Activated T-helper 1 cell treated with anti-CD3 and anti-CD28 coated beads, Interleukin-12 subunit alpha, Interleukin-12 subunit beta, Interleukin-2, Interleukin-4 antibody, amounts not matched to agents 30 ng/mL and 10 ng/mL and 1 ng/mL, durations not matched to agents 14 hours and 24 hours and 36 hours (primary cell): ENCODE results near the gene KPNA3. TPM values are rescaled to one million over a fixed set of nuclear protein-coding genes. Genes with fewer than 3 reads are reported as not detected.
"Not testable (repeated sequence)": the region's sequence is repeated elsewhere in the genome, so short reads cannot be mapped to it uniquely, and the experiment has no call there.

Experiments
- DNase-seq: peaks from one replicate; pipeline ENCODE4 v3.0.0; 2021; ENCODE audit warnings: low spot score
- H3K27ac Mint-ChIP-seq: one replicate; pipeline ENCODE4 v1.8.0; 2021; ENCODE audit warnings: mild to moderate bottlenecking, mixed read lengths
- H3K27me3 Mint-ChIP-seq: one replicate; pipeline ENCODE4 v1.8.0; 2022; ENCODE audit warnings: mild to moderate bottlenecking, moderate library complexity, mixed read lengths; ENCODE audit not compliant: insufficient read depth
- H3K36me3 Mint-ChIP-seq: one replicate; pipeline ENCODE4 v1.8.0; 2021; ENCODE audit warnings: low read depth, mixed read lengths
- H3K4me1 Mint-ChIP-seq: one replicate; pipeline ENCODE4 v1.8.0; 2021; ENCODE audit warnings: low read depth, mixed read lengths
- H3K4me3 Mint-ChIP-seq: one replicate; pipeline ENCODE4 v1.8.0; 2021; ENCODE audit warnings: mild to moderate bottlenecking, moderate library complexity, mixed read lengths
- H3K9me3 Mint-ChIP-seq: one replicate; pipeline ENCODE4 v1.8.0; 2021; ENCODE audit warnings: mixed read lengths
- intact Hi-C: fragments of 100-400 bp; cut with micrococcal nuclease; formaldehyde crosslinking; loops from one replicate; pipeline ENCODE4 v1.15.1; 2024
- total RNA-seq: library from RNA; stranded (reverse); gene quantifications from 2 replicates; pipeline ENCODE4 v1.2.3, GENCODE V29; 2022

The KPNA3 gene
- total RNA-seq, 1 donor from 2014 or later = 55.0 TPM

DNA sequence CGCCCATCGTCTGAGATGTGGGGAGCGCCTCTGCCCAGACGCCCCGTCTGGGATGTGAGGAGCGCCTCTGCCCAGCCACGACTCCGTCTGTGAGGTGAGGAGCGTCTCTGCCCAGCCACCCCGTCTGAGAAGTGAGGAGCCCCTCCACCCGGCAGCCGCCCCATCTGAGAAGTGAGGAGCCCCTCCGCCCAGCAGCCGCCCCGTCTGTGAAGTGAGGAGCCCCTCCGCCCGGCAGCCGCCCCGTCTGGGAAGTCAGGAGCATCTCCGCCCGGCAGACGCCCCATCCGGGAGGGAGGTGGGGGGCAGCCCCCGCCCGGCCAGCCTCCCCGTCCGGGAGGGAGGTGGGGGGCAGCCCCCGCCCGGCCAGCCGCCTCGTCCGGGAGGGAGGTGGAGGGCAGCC lies 30.7 kb downstream of the KPNA3 start:
- intact Hi-C loops, H3K9me3 Mint-ChIP-seq, H3K4me3 Mint-ChIP-seq, DNase-seq, H3K27me3 Mint-ChIP-seq, H3K27ac Mint-ChIP-seq: not testable (repeated sequence)
- peaks cover 21% of the 10 kb centered on the region for H3K4me1 Mint-ChIP-seq
- peaks cover 18% of the 10 kb centered on the region for H3K36me3 Mint-ChIP-seq

- Mint-ChIP-seq H3K9me3 (no peaks in the 10 kb centered on the region), H3K27me3 (no peaks in the 10 kb centered on the region), H3K4me1 (peaks cover 21% of the 10 kb centered on the region), H3K4me3 (no peak overlapping the region), H3K36me3 (peaks cover 18% of the 10 kb centered on the region), H3K27ac (no peak overlapping the region)
- intact Hi-C loops = no loop called here
- no peak for DNase-seq
Measured at GRCh38 chr13:49760558-49760957, 31.9 kb downstream of the KPNA3 start.

GRCh38 chr13:49759503-49759902 lies 33.0 kb downstream of the KPNA3 start:
- intact Hi-C loops = no loop called here
- Mint-ChIP-seq H3K4me3 (no peak overlapping the region), H3K4me1 (peaks cover 28% of the 10 kb centered on the region), H3K9me3 (no peaks in the 10 kb centered on the region), H3K36me3 (peaks cover 14% of the 10 kb centered on the region), H3K27me3 (no peaks in the 10 kb centered on the region), H3K27ac (no peak overlapping the region)
- DNase-seq = no peak

GRCh38 chr13:49756263-49756662 lies 36.2 kb downstream of the KPNA3 start:
- intact Hi-C loops = no loop called here
- Mint-ChIP-seq H3K9me3 (no peaks in the 10 kb centered on the region), H3K36me3 (peaks cover 8% of the 10 kb centered on the region), H3K4me1 (peaks cover 24% of the 10 kb centered on the region), H3K27me3 (no peaks in the 10 kb centered on the region), H3K4me3 (no peak overlapping the region), H3K27ac (no peak overlapping the region)
- DNase-seq = no peak

DNA sequence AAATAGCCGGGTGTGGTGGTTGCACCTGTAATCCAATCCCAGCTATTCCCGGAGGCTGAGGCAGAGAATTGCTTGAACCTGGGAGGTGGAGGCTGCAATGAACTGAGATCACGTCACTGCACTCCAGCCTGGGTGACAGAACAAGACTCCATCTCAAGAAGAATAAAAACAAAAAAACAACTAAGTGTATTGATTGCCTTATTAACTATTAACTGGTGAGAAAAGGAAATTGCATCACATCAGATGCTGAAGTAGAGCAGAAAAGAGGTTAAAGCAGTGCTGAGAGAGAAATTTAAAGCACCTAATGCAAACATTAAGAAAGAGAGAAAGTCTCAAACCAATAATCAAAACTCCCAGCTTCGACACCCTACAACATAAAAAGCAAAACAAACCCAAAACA lies 38.3 kb downstream of the KPNA3 start:
- Mint-ChIP-seq H3K27ac (no peak overlapping the region), H3K27me3 (no peaks in the 10 kb centered on the region), H3K4me1 (peaks cover 12% of the 10 kb centered on the region), H3K36me3 (peaks cover 2% of the 10 kb centered on the region), H3K9me3 (no peaks in the 10 kb centered on the region), H3K4me3 (no peak overlapping the region)
- no peak for DNase-seq
- intact Hi-C loops = no loop called here

- intact Hi-C loops = no loop called here
- Mint-ChIP-seq H3K36me3 (peaks cover 3% of the 10 kb centered on the region), H3K4me3 (no peak overlapping the region), H3K27me3 (no peaks in the 10 kb centered on the region), H3K27ac (no peak overlapping the region), H3K4me1 (peaks cover 3% of the 10 kb centered on the region), H3K9me3 (no peaks in the 10 kb centered on the region)
- DNase-seq = no peak
Measured at GRCh38 chr13:49749848-49750247, 42.6 kb downstream of the KPNA3 start.

DNA sequence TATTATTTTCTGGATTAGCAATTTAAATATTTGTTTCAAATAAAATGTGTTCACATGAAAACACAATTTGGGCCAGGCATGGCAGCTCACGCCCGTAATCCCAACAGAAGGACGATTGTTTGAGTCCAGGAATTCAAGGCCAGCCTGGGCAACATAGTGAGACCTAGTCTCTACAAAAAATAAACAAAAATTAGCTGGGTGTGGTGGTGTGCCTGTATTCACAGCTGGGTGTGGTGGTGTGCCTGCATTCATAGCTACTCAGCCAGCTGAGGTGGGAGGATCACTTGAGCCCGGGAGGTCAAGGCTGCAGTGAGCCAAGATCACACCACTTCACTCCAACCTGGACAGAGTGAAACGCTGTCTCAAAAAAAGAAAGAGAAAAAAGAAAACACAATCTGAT lies 46.4 kb downstream of the KPNA3 start:
- peaks cover 9% of the 10 kb centered on the region for H3K36me3 Mint-ChIP-seq
- H3K9me3 Mint-ChIP-seq = no peaks in the 10 kb centered on the region
- H3K27me3 Mint-ChIP-seq = no peaks in the 10 kb centered on the region
- DNase-seq = no peak
- peaks cover under 1% of the 10 kb centered on the region for H3K4me1 Mint-ChIP-seq
- intact Hi-C loops = no loop called here
- no peak overlapping the region for H3K4me3 Mint-ChIP-seq
- H3K27ac Mint-ChIP-seq = no peak overlapping the region

DNA sequence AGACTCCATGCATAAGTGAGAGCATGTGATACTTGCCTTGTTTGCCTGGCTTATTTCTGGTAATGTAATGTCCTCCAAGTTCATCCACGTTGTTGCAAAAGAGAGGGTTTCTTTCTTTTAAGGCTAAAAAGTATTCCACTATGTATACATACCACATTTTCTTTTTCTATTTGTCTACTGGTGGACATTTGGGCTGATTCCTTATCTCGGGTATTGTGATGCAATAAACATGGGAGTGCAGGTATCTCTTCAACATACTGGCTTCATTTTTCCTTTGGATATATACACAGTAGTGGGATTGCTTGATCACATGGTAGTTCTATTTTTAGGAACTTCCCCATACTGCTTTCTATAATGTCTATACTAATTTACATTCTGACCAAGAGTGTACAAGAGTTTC lies 51.6 kb downstream of the KPNA3 start:
- peaks cover 13% of the 10 kb centered on the region for H3K36me3 Mint-ChIP-seq
- no peaks in the 10 kb centered on the region for H3K9me3 Mint-ChIP-seq
- no peak for DNase-seq
- H3K4me1 Mint-ChIP-seq = peaks cover 9% of the 10 kb centered on the region
- no peaks in the 10 kb centered on the region for H3K27me3 Mint-ChIP-seq
- no peak overlapping the region for H3K27ac Mint-ChIP-seq
- intact Hi-C loops = no loop called here
- no peak overlapping the region for H3K4me3 Mint-ChIP-seq

DNA sequence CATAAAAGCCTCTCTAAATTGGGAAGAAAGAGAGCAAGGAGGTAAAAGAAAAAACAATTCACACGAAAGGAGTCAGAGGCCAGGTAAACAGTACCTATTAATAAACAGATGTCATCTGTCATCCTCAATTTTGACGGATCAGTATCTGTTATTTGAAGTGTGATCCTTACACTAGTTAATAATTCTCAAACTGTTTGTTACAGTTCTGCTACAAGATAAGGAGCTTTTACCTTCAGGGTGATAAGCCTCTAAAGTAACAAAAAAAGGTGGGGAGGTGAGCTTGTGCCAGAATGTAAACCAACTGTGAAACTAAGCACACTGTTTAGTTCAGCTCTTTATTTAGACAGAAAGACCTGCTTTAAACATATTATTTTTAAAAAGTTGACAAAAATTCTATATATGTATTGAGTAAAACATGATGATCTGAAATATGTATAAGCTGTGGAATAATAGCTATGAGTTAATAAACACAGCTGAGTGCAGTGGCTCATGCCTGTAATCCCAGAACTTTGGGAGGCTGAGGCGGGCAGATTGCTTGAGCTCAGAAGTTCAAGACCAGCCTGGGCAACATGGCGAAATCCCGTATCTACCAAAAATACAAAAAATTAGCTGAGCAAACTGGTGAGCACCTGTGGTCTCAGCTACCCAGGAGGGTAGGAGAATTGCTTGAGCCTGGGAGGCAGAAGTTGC lies 52.8 kb downstream of the KPNA3 start:
- Mint-ChIP-seq H3K27me3 (no peaks in the 10 kb centered on the region), H3K4me3 (no peak overlapping the region), H3K27ac (no peak overlapping the region), H3K4me1 (peaks cover 9% of the 10 kb centered on the region), H3K36me3 (peaks cover 9% of the 10 kb centered on the region), H3K9me3 (no peaks in the 10 kb centered on the region)
- no peak for DNase-seq
- intact Hi-C loops = no loop called here

DNA sequence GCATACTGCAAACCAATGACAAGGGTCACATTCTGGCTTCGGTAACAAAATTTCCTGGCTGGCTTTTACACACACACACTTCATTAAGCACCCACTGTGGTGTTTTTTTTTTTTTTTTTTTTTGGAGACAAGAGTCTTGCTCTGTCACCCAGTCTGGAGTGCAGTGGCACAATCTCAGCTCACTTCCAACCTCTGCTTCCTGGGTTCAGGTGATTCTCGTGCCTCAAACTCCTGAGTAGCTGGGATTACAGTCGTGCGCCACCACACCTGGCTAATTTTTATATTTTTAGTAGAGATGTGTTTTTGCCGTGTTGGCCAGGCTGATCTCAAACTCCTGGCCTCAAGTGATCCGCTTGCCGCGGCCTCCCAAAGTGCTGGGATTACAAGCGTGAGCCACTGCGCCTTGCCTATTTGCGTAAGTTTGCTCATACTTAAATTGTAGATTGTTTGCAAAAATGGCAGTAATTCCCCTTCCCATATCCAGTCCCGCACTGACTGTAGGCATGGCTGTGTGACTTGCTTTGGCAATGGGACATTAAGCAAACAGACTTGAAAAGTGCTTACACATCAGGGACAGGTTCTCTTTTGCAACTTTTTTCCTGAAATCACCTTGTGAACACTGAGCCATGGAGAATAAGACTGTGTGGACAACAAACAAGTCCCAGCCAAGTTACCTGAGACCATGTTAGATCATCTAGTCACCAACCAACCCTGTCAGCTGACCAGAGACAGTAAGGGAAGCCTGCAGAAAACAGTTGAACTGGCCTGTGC lies 59.1 kb downstream of the KPNA3 start:
- Mint-ChIP-seq H3K4me3 (no peak overlapping the region), H3K27ac (no peak overlapping the region), H3K27me3 (no peaks in the 10 kb centered on the region), H3K9me3 (no peaks in the 10 kb centered on the region), H3K4me1 (no peaks in the 10 kb centered on the region), H3K36me3 (peaks cover 14% of the 10 kb centered on the region)
- intact Hi-C loops = no loop called here
- DNase-seq = no peak

DNA sequence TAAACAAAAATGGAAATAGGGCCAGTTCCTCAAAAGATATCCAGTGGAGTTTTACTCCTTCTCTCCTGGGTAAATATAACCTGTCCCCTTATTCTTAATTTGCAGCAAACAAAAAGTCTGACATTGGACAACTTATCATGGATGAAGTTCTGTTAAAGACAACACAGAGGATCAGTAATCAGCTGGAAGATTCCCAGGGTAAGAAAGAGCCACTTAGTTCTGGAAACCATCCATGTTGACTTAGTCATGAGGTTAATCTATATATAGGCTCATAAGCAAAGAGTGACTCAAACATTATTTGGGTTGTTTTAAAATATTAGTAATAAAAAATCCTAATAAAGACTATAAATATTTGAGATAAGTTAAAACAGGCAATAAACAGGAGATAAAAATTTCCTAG lies 60.7 kb downstream of the KPNA3 start:
- H3K4me1 Mint-ChIP-seq = no peaks in the 10 kb centered on the region
- H3K27ac Mint-ChIP-seq = no peak overlapping the region
- H3K27me3 Mint-ChIP-seq = no peaks in the 10 kb centered on the region
- no peaks in the 10 kb centered on the region for H3K9me3 Mint-ChIP-seq
- peaks cover 18% of the 10 kb centered on the region for H3K36me3 Mint-ChIP-seq
- intact Hi-C loops = no loop called here
- no peak for DNase-seq
- no peak overlapping the region for H3K4me3 Mint-ChIP-seq

- no peak for DNase-seq
- Mint-ChIP-seq H3K4me3 (no peak overlapping the region), H3K27me3 (no peaks in the 10 kb centered on the region), H3K9me3 (peaks cover 24% of the 10 kb centered on the region), H3K27ac (no peak overlapping the region), H3K36me3 (peaks cover 40% of the 10 kb centered on the region), H3K4me1 (peaks cover 4% of the 10 kb centered on the region)
- intact Hi-C loops = no loop called here
Measured at GRCh38 chr13:49716615-49717014, 75.9 kb downstream of the KPNA3 start.

DNA sequence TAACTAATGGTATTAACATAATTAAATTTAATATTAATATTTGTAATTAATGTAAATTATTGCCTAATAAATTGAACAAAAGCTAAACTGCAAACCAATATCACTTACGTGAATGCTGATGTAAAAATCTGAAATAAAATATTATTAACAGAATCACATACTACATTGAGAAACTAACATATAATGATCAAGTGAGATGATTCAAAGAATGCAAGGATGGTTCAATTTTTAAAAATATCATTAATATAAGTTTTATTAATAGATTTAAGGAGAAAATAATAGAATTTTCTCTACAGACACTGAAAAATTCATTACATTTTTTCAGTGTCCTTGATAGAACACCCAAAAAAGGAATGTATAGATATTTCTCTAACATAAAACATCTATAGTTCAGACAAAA lies 77.7 kb downstream of the KPNA3 start:
- Mint-ChIP-seq H3K4me1 (peaks cover 11% of the 10 kb centered on the region), H3K9me3 (peaks cover 24% of the 10 kb centered on the region), H3K27ac (no peak overlapping the region), H3K36me3 (peaks cover 44% of the 10 kb centered on the region), H3K27me3 (no peaks in the 10 kb centered on the region), H3K4me3 (no peak overlapping the region)
- intact Hi-C loops = no loop called here
- no peak for DNase-seq
